Mammary epithelial cell (primary cell): ENCODE measurements around the gene COX17.

Experiments used
- CTCF ChIP-seq, 2 donors: IDR thresholded peaks in 1 of 2; conservative IDR thresholded peaks in 1 of 2; 2 replicates each; pipeline ENCODE4 v1.5.1; 2011 to 2012; ENCODE audit warnings: inconsistent platforms in 2 of 2, low read length in 2 of 2, mild to moderate bottlenecking in 2 of 2, control low read depth in 1 of 2, low read depth in 1 of 2; ENCODE audit not compliant: insufficient read depth in 1 of 2; ENCODE audit errors: extremely low read depth in 1 of 2
- EZH2 ChIP-seq: IDR thresholded peaks from 2 replicates; pipeline ENCODE4 v1.6.1; 2012; ENCODE audit warnings: low read length, inconsistent platforms, borderline replicate concordance

- TF ChIP-seq CTCF (conservative IDR thresholded peaks at IDR 0.05 in 1 of 2, IDR thresholded peaks at IDR 0.05 in 1 of 2; ENCODE audit: extremely low read depth in 1 of 2, insufficient read depth in 1 of 2, low read depth in 1 of 2, low read length in 2 of 2), result no peak
- no peak for TF ChIP-seq EZH2
Observed at GRCh38 chr3:119659606-119660291, 17.5 kb downstream of the COX17 start.
